T-cell (primary cell): ENCODE measurements around the gene APPBP2. TPM values are rescaled to one million over a fixed set of nuclear protein-coding genes. Genes with fewer than 3 reads are reported as not detected.

Experiments
- ATAC-seq, 4 experiments: fragments of 200-7000 bp in 3 of 4; fragments of 150-1000 bp in 1 of 4; cut with Tn5 transposase; replicated peaks in 1 of 4; 1 replicate in 3 of 4; 2 replicates in 1 of 4; pipeline ENCODE4 v1.10.0; 2021; ENCODE audit warnings: moderate library complexity in 3 of 4, mild to moderate bottlenecking in 2 of 4, moderate number of reproducible peaks in 1 of 4
- CTCF ChIA-PET, 2 donors: fragments of 300-600 bp; sonication (Branson Sonifier 250); formaldehyde crosslinking; loops; one replicate each; lab custom pipeline; 2022; ENCODE audit warnings: antibody characterized with exemption in 2 of 2; lab: Charles Lee
- POLR2A ChIA-PET, 2 donors: fragments of 300-600 bp; sonication (Branson Sonifier 250); formaldehyde crosslinking; loops; one replicate each; lab custom pipeline; 2022; ENCODE audit warnings: antibody characterized with exemption in 2 of 2; lab: Charles Lee
- DNase-seq, 35 experiments: peaks; one replicate each; pipeline versions ENCODE4 v3.0.0 to v3.0.0-alpha.2; 2013 to 2023
- H3K27ac ChIP-seq: one replicate; pipeline ENCODE4 v1.5.1; 2013; ENCODE audit warnings: low read length
- H3K27me3 ChIP-seq, 2 experiments: replicated peaks in 1 of 2; 1 replicate in 1 of 2; 2 replicates in 1 of 2; pipeline versions ENCODE4 v1.6.1 to v1.7.0; 2013; ENCODE audit warnings: low read length in 1 of 2, mixed read lengths in 1 of 2; ENCODE audit not compliant: control insufficient read depth in 2 of 2, insufficient read depth in 2 of 2; ENCODE audit errors: extremely low read depth in 1 of 2
- H3K36me3 ChIP-seq, 2 donors: 1 replicate in 1 of 2; 2 replicates in 1 of 2; pipeline versions ENCODE4 v1.6.1 to v1.7.0; 2013; ENCODE audit warnings: low read length in 1 of 2; ENCODE audit not compliant: control insufficient read depth in 2 of 2, insufficient read depth in 1 of 2; ENCODE audit errors: extremely low read depth in 1 of 2
- H3K4me1 ChIP-seq, 2 experiments: 1 replicate in 1 of 2; 2 replicates in 1 of 2; pipeline versions ENCODE4 v1.6.1 to v1.7.0; 2013; ENCODE audit warnings: low read length in 2 of 2, mixed read lengths in 1 of 2; ENCODE audit not compliant: insufficient read depth in 2 of 2, control insufficient read depth in 1 of 2; ENCODE audit errors: extremely low read depth in 1 of 2
- H3K4me3 ChIP-seq, 2 donors: 1 replicate in 1 of 2; 2 replicates in 1 of 2; pipeline versions ENCODE4 v1.5.1 to v1.7.0; 2013; ENCODE audit warnings: mild to moderate bottlenecking in 2 of 2, low read length in 1 of 2, moderate library complexity in 1 of 2; ENCODE audit not compliant: control insufficient read depth in 1 of 2; ENCODE audit errors: extremely low read depth in 1 of 2
- H3K9me3 ChIP-seq: 2 replicates; pipeline ENCODE4 v1.7.0; 2013
- H3K27ac Mint-ChIP-seq, 2 donors: one replicate each; pipeline ENCODE4 v1.8.0; 2020 to 2021; ENCODE audit warnings: mild to moderate bottlenecking in 2 of 2, mixed read lengths in 2 of 2
- H3K27me3 Mint-ChIP-seq, 2 donors: one replicate each; pipeline ENCODE4 v1.8.0; 2021 to 2022; ENCODE audit warnings: mixed read lengths in 2 of 2
- H3K36me3 Mint-ChIP-seq: one replicate; pipeline ENCODE4 v1.8.0; 2021; ENCODE audit warnings: mixed read lengths
- H3K4me1 Mint-ChIP-seq, 3 donors: one replicate each; pipeline ENCODE4 v1.8.0; 2020 to 2022; ENCODE audit warnings: mixed read lengths in 3 of 3, mild to moderate bottlenecking in 1 of 3
- H3K4me3 Mint-ChIP-seq, 3 donors: one replicate each; pipeline ENCODE4 v1.8.0; 2020 to 2022; ENCODE audit warnings: mild to moderate bottlenecking in 3 of 3, mixed read lengths in 3 of 3, moderate library complexity in 3 of 3
- H3K9me3 Mint-ChIP-seq, 3 donors: one replicate each; pipeline ENCODE4 v1.8.0; 2020 to 2022; ENCODE audit warnings: mixed read lengths in 3 of 3
- WGBS: methylation state at CpG from one replicate; pipeline ENCODE4 v1.1.5; 2013; ENCODE audit warnings: missing lambda C conversion rate; ENCODE audit not compliant: insufficient coverage; 5-methylcytosine and 5-hydroxymethylcytosine counted together
- total RNA-seq, 35 experiments: library from RNA in 6 of 35; stranded (reverse) in 6 of 35; fragments of 120-200 nt in 1 of 35; gene quantifications; one replicate each; pipeline versions ENCODE4 v1.2.1 to v1.2.4 and lab custom pipeline; 2013 to 2026

The APPBP2 gene, protein sequence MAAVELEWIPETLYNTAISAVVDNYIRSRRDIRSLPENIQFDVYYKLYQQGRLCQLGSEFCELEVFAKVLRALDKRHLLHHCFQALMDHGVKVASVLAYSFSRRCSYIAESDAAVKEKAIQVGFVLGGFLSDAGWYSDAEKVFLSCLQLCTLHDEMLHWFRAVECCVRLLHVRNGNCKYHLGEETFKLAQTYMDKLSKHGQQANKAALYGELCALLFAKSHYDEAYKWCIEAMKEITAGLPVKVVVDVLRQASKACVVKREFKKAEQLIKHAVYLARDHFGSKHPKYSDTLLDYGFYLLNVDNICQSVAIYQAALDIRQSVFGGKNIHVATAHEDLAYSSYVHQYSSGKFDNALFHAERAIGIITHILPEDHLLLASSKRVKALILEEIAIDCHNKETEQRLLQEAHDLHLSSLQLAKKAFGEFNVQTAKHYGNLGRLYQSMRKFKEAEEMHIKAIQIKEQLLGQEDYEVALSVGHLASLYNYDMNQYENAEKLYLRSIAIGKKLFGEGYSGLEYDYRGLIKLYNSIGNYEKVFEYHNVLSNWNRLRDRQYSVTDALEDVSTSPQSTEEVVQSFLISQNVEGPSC
- total RNA-seq (10 to 100 TPM; 32.2 to 42.0 (median 36.6) TPM), total RNA-seq (lab: John Stamatoyannopoulos, UW) (38.4 to 123 (median 59.6) reads per million in 29 experiments)
- 35.4 TPM for total RNA-seq (2013)

DNA sequence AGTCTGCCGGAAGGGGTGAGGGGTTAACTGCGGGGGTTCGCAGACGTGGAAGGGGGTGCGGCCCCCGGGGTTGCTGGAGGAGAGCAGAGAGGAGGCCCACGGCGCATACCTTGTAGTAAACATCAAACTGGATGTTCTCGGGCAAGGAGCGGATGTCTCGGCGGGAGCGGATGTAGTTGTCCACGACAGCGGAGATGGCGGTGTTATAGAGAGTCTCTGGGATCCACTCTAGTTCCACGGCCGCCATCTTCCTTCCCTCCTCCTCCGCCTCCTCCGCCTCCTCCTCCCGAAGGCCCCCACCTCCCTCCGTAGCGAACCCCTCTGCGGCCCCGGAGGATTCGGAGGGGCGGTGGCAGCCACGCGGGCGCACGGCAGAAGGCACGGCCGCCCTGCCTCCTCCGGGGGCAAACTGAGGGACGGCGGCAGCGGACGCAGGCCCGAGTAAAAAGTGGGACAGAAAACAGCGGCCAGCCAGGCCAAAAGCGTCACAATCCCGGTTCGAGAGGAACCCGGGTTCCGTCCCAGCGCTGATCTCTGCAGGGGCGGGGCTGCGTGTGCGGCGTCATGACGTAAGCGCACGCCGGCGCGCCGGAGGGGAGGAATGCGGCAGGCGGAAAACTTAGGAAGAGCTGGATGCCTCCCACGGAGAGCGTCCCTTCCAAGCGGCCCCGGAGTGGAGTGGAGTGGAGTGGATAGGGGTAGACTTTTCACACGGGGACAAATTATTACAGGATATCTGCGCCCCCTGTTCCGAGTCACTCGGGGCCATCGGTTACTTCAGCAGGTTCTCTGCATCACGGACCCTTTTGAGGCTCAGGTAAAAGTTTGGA, at the start of gene APPBP2:
APPBP2 (minus strand) TSS at position 558 of the 830 bp plus-strand sequence; CDS start at position 247, 311 bp downstream.
- H3K27me3 ChIP-seq: peaks cover 0 to 4% of the 10 kb centered on the region in 2 experiments
- Mint-ChIP-seq H3K27me3 (peaks cover 0 to 2% of the 10 kb centered on the region in 2 donors), H3K36me3 (peaks cover 2% of the 10 kb centered on the region), H3K4me1 (peaks cover 52 to 54% (median 53%) of the 10 kb centered on the region in 3 donors), H3K27ac (peak within 1 kb of the TSS; percentile 98), H3K4me3 (peak within 1 kb of the TSS; percentile 97 to 100 (median 98)), H3K9me3 (no peaks in the 10 kb centered on the region)
- DNase-seq (peak; percentile 61 to 86 (median 72)), ATAC-seq (peak; percentile 87 to 88 (median 88))
- H3K36me3 ChIP-seq: peaks cover 0 to under 1% of the 10 kb centered on the region in 2 donors
- no peaks in the 10 kb centered on the region for H3K9me3 ChIP-seq
- CTCF ChIA-PET: interaction anchor here (0.5 to 1.0 kb wide), 2 partner anchors 112 to 168 kb away, joined by 3 to 5 read pairs; no protein-coding TSS in a partner anchor
- H3K4me3 ChIP-seq: peak within 1 kb of the TSS; percentile 96 to 97
- WGBS: under 1% methylated on average over 44 of the region's 69 CpGs
- peaks cover 11 to 13% of the 10 kb centered on the region in 2 experiments for H3K4me1 ChIP-seq
- POLR2A ChIA-PET: no interaction called here
- H3K27ac ChIP-seq: peak within 1 kb of the TSS; percentile 93

DNA sequence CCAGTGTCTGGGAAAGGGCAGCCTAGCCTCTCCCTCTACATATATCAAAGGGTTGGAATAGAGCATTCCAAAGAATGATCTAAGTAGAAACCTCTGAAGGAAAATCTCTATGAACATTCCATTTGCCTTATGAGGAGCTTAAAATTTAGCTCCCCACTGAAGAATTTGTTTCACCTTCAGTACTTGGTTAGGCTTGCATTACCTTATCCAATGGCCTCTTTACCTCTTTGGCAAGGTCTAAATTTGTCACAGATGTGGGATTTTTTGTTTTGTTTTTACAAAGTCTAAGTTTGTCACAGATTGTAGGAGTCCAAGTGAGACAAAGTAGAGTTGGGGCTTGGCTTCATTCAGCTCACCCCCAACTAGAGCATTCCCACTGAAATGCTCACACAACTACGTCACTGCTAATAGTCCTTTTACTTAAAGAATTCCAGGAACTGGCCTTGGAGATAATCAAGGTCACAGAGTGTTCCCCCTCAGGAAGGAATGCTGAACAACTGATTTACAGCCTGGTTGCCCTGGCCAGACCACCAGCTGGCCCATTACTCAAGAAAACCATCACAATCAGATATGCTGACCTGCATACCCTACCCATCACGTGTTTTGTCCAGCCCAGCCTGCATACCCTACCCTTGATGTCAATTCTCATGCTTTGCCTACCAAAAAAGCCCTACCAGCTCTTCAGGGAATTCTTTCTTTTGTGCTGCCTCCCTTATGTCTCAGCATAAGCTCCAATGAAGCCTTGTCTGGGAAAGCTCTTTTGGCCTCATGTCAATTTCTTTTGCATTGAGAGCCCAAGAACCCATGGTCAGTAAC, 47.4 kb upstream of the APPBP2 start:
- H3K4me1 Mint-ChIP-seq: peaks cover 8 to 9% (median 8%) of the 10 kb centered on the region in 3 donors
- no peaks in the 10 kb centered on the region for H3K36me3 Mint-ChIP-seq
- 70% methylated on average over 2 of the region's 2 CpGs for WGBS
- DNase-seq (no peak), ATAC-seq (no peak)
- ChIA-PET CTCF (interaction anchor here in 1 of 2 donors (0.6 to 0.7 kb wide), 2 partner anchors 10 to 18 kb away, joined by 3 read pairs; no protein-coding TSS in a partner anchor), POLR2A (no interaction called here)
- Histone ChIP-seq H3K27me3 (peaks cover 0 to 3% of the 10 kb centered on the region in 2 experiments), H3K36me3 (no peaks in the 10 kb centered on the region), H3K27ac (no peak overlapping the region), H3K4me3 (no peak overlapping the region), H3K4me1 (no peaks in the 10 kb centered on the region), H3K9me3 (no peaks in the 10 kb centered on the region)
- H3K27me3 Mint-ChIP-seq: peaks cover 0 to 6% of the 10 kb centered on the region in 2 donors
- H3K4me3 Mint-ChIP-seq: no peak overlapping the region
- H3K9me3 Mint-ChIP-seq: no peaks in the 10 kb centered on the region
- H3K27ac Mint-ChIP-seq: no peak overlapping the region

DNA sequence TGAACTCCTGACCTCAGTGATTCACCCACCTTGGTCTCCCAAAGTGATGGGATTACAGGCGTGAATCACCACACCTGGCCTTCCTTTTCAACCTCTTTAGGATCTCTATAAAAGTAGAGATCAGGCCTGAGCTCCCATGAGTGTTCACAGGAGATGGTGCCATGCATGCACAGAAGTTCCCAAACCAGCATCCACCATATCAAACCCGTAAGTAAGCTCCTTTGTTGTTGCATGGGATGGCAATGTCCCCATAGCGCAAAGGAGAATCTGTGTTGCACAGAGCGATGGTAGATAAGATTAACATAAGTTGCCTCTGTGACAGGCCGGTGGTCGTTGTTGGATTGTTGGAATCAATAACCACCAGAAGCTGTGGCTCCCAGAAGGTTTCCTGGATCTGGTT, 39.2 kb upstream of the APPBP2 start:
- H3K4me3 ChIP-seq: no peak overlapping the region
- POLR2A ChIA-PET: interaction anchor here in 1 of 2 donors (0.6 kb wide), 1 partner anchor 109 kb away, joined by 3 read pairs; no protein-coding TSS in a partner anchor
- no peak overlapping the region for H3K27ac Mint-ChIP-seq
- 100% methylated on average over 4 of the region's 6 CpGs for WGBS
- H3K9me3 Mint-ChIP-seq: no peaks in the 10 kb centered on the region
- no peaks in the 10 kb centered on the region for H3K36me3 ChIP-seq
- H3K4me3 Mint-ChIP-seq: no peak overlapping the region
- H3K27me3 ChIP-seq: peaks cover 0 to 6% of the 10 kb centered on the region in 2 experiments
- H3K36me3 Mint-ChIP-seq: no peaks in the 10 kb centered on the region
- H3K27me3 Mint-ChIP-seq: no peaks in the 10 kb centered on the region
- H3K9me3 ChIP-seq: no peaks in the 10 kb centered on the region
- CTCF ChIA-PET: no interaction called here
- DNase-seq (no peak), ATAC-seq (no peak)
- H3K27ac ChIP-seq: no peak overlapping the region
- H3K4me1 ChIP-seq: no peaks in the 10 kb centered on the region
- H3K4me1 Mint-ChIP-seq: no peaks in the 10 kb centered on the region

DNA sequence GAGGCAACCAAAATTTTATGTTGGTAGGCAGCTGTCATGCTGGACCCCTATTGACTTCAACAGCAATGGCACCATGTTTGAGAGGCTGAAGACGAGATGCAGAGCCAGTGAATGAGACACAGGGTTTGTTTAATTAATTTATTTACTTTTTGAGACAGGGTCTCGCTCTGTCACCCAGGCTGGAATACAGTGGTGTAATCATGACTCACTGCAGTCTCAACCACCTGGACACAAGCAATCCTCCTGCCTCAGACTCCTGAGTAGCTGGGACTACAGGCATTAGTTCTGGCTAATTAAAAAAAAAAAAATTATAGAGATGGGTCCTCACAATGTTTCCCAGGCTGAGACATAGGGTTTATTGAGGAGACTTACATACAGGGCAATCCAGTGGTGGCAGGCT, 37.7 kb upstream of the APPBP2 start:
- no CpG with 5 or more reads among the region's 2 CpGs for WGBS
- ChIA-PET POLR2A (interaction anchor here in 1 of 2 donors (0.7 kb wide), 1 partner anchor 948 kb away, joined by 4 read pairs; no protein-coding TSS in a partner anchor), CTCF (no interaction called here)
- Mint-ChIP-seq H3K4me3 (no peak overlapping the region), H3K27ac (no peak overlapping the region), H3K9me3 (peaks cover under 1 to 2% (median 1%) of the 10 kb centered on the region in 3 donors), H3K36me3 (peaks cover under 1% of the 10 kb centered on the region), H3K4me1 (no peaks in the 10 kb centered on the region), H3K27me3 (no peaks in the 10 kb centered on the region)
- DNase-seq (no peak), ATAC-seq (no peak)
- Histone ChIP-seq H3K27me3 (peaks cover 0 to 5% of the 10 kb centered on the region in 2 experiments), H3K27ac (no peak overlapping the region), H3K4me3 (no peak overlapping the region), H3K4me1 (no peaks in the 10 kb centered on the region), H3K36me3 (no peaks in the 10 kb centered on the region), H3K9me3 (no peaks in the 10 kb centered on the region)

DNA sequence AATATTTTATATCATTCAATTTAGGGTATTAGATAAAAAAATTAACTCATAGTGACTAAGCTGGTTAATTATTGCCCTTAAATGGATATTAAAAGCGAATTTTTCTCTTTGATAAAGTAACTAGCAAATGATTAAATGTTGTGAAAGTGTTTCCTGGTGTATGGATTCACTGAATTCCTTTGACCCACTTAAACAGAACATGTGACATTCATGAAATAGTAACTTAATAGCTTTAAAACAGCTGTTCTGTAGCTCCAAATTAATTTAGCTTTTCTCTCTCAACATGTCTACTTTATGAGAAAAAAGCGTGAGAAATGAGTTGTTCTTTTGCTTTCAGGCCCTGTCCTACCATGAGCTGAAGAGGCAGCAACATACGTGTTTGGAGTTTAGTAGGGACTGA, 36.4 kb upstream of the APPBP2 start:
- Mint-ChIP-seq H3K27me3 (no peaks in the 10 kb centered on the region), H3K4me3 (no peak overlapping the region), H3K36me3 (peaks cover 11% of the 10 kb centered on the region), H3K4me1 (no peaks in the 10 kb centered on the region), H3K27ac (no peak overlapping the region), H3K9me3 (peaks cover 3 to 14% (median 13%) of the 10 kb centered on the region in 3 donors)
- no peak overlapping the region for H3K4me3 ChIP-seq
- H3K27me3 ChIP-seq: peaks cover 0 to 5% of the 10 kb centered on the region in 2 experiments
- no peak overlapping the region for H3K27ac ChIP-seq
- POLR2A ChIA-PET: no interaction called here
- peaks cover 0 to 4% of the 10 kb centered on the region in 2 donors for H3K36me3 ChIP-seq
- no peaks in the 10 kb centered on the region for H3K4me1 ChIP-seq
- no peaks in the 10 kb centered on the region for H3K9me3 ChIP-seq
- CTCF ChIA-PET: interaction anchor here in 1 of 2 donors (0.6 kb wide), 1 partner anchor 76 kb away, joined by 4 read pairs; no protein-coding TSS in a partner anchor
- DNase-seq (no peak), ATAC-seq (no peak)
- no CpG with 5 or more reads among the region's 3 CpGs for WGBS
